WTC11 (cell line): ENCODE results near the gene ELAVL1. TPM values are rescaled to one million over a fixed set of nuclear protein-coding genes. Genes with fewer than 3 reads are reported as not detected.

Source experiments
- ATAC-seq: fragments of 200-7000 bp; cut with Tn5 transposase; 2 replicates; pipeline ENCODE4 v1.10.0; 2021; ENCODE audit warnings: mild to moderate bottlenecking, moderate library complexity
- CTCF ChIA-PET: fragments of 300-600 bp; sonication (Branson Sonifier 250); formaldehyde crosslinking; loops from one replicate; lab custom pipeline; 2021; ENCODE audit warnings: antibody characterized with exemption; lab: Charles Lee
- POLR2A ChIA-PET: fragments of 350-600 bp; sonication (Branson Sonifier 250); formaldehyde crosslinking; loops from one replicate; lab custom pipeline; 2021; ENCODE audit warnings: antibody characterized with exemption; lab: Charles Lee
- DNase-seq: peaks from one replicate; pipeline ENCODE4 v3.0.0; 2021; ENCODE audit warnings: low spot score
- H3K27ac Mint-ChIP-seq: 2 replicates; pipeline ENCODE4 v1.8.0; 2021; ENCODE audit warnings: mixed read lengths
- H3K27me3 Mint-ChIP-seq: 2 replicates; pipeline ENCODE4 v1.8.0; 2021; ENCODE audit warnings: low read depth, mild to moderate bottlenecking, moderate library complexity, mixed read lengths
- H3K36me3 Mint-ChIP-seq: 2 replicates; pipeline ENCODE4 v1.8.0; 2021; ENCODE audit warnings: mixed read lengths
- H3K4me1 Mint-ChIP-seq: 2 replicates; pipeline ENCODE4 v1.8.0; 2022; ENCODE audit warnings: mixed read lengths
- H3K4me3 Mint-ChIP-seq: 2 replicates; pipeline ENCODE4 v1.8.0; 2021; ENCODE audit warnings: mild to moderate bottlenecking, moderate library complexity, mixed read lengths
- H3K9me3 Mint-ChIP-seq: 2 replicates; pipeline ENCODE4 v1.8.0; 2021; ENCODE audit warnings: mixed read lengths
- HMGA2 ChIP-seq: fragments of 250-450 bp; sonication (Bioruptor Pico); IDR thresholded peaks from 2 replicates; pipeline ENCODE4 v1.4.0; 2021; ENCODE audit warnings: mild to moderate bottlenecking, moderate library complexity
- NR3C1 ChIP-seq: sonication (generic); formaldehyde crosslinking; conservative IDR thresholded peaks from 2 replicates; pipeline ENCODE4 v1.8.1; 2023; ENCODE audit warnings: low read depth, mild to moderate bottlenecking, missing genetic modification reagents
- RELA ChIP-seq: sonication (generic); formaldehyde crosslinking; IDR thresholded peaks from 2 replicates; pipeline ENCODE4 v1.8.1; 2022; ENCODE audit warnings: missing genetic modification reagents, mild to moderate bottlenecking, borderline replicate concordance
- TCF7 ChIP-seq: sonication (generic); formaldehyde crosslinking; IDR thresholded peaks from 2 replicates; pipeline ENCODE4 v1.8.0; 2022; ENCODE audit warnings: mild to moderate bottlenecking, low read depth, missing genetic modification reagents, moderate library complexity
- TEAD1 ChIP-seq: sonication (generic); formaldehyde crosslinking; IDR thresholded peaks from 2 replicates; pipeline ENCODE4 v1.8.0; 2022; ENCODE audit warnings: mild to moderate bottlenecking, missing genetic modification reagents
- TEAD4 ChIP-seq: sonication (generic); formaldehyde crosslinking; IDR thresholded peaks from 2 replicates; pipeline ENCODE4 v1.8.0; 2022; ENCODE audit warnings: mild to moderate bottlenecking, missing genetic modification reagents
- ZNF219 ChIP-seq: sonication (generic); formaldehyde crosslinking; IDR thresholded peaks from 2 replicates; pipeline ENCODE4 v1.8.0; 2023; ENCODE audit warnings: missing genetic modification reagents, mild to moderate bottlenecking, borderline replicate concordance
- total RNA-seq: library from RNA; stranded (reverse); gene quantifications from 3 replicates; pipeline ENCODE4 v1.2.3, GENCODE V29; 2021
- TF ChIP-seq, protein P1 (sequence below): sonication (generic); formaldehyde crosslinking; IDR thresholded peaks from 2 replicates; pipeline ENCODE4 v1.8.1; 2023; ENCODE audit warnings: mild to moderate bottlenecking, missing genetic modification reagents
- TF ChIP-seq, protein P2 (sequence below): fragments of 250-450 bp; sonication (Bioruptor Pico); IDR thresholded peaks from 2 replicates; pipeline ENCODE4 v1.9.0; 2021; ENCODE audit warnings: moderate library complexity, mild to moderate bottlenecking, inconsistent platforms, borderline replicate concordance
- TF ChIP-seq, protein P3 (sequence below): sonication (generic); formaldehyde crosslinking; conservative IDR thresholded peaks from 2 replicates; pipeline ENCODE4 v1.8.1; 2022; ENCODE audit warnings: mild to moderate bottlenecking, missing genetic modification reagents
- TF ChIP-seq, protein P4 (sequence below): sonication (generic); formaldehyde crosslinking; IDR thresholded peaks from 2 replicates; pipeline ENCODE4 v1.8.1; 2023; ENCODE audit warnings: mild to moderate bottlenecking, missing genetic modification reagents, moderate library complexity
- TF ChIP-seq, protein P5 (sequence below): sonication (generic); formaldehyde crosslinking; IDR thresholded peaks from 2 replicates; pipeline ENCODE4 v1.8.1; 2023; ENCODE audit warnings: mild to moderate bottlenecking, missing genetic modification reagents, borderline replicate concordance
- TF ChIP-seq, protein P6 (sequence below): sonication (generic); formaldehyde crosslinking; IDR thresholded peaks from 2 replicates; pipeline ENCODE4 v1.8.0; 2022; ENCODE audit warnings: missing genetic modification reagents
- TF ChIP-seq, protein P7 (sequence below): fragments of 250-450 bp; sonication (Bioruptor Pico); IDR thresholded peaks from 2 replicates; pipeline ENCODE4 v1.9.0; 2021; ENCODE audit warnings: mild to moderate bottlenecking
- TF ChIP-seq, protein P8 (sequence below): sonication (generic); formaldehyde crosslinking; IDR thresholded peaks from 2 replicates; pipeline ENCODE4 v1.8.0; 2023; ENCODE audit warnings: mild to moderate bottlenecking, missing genetic modification reagents

ELAVL1 gene
- total RNA-seq, 1 experiment from 2014 or later, result 160 TPM

DNA sequence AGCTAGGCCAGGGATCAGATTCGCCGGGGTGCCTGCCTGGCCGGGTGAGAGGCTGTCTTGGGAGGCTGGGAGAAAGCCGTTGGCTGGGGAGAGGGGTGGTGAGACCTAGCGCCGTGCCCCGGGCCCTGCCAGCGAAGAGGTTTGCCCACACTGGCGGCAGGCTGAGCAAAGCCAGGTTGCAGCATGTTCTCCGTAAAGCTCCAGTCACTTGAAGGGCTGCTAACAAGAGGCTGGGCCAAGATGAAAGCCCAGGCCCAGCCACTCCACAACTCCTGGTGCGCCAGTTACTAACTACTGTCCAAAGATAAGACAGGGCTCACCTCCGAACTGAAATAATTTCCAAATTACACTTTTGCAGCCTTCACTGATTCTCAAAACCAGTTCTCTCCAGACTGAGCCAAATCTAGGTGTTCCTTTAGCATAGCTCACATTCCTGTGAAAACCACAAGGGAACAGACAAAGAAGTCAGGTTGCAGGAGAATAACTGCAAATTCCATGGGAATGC, 16.3 kb downstream of the ELAVL1 start (continued):
- TF ChIP-seq, protein P1, sequence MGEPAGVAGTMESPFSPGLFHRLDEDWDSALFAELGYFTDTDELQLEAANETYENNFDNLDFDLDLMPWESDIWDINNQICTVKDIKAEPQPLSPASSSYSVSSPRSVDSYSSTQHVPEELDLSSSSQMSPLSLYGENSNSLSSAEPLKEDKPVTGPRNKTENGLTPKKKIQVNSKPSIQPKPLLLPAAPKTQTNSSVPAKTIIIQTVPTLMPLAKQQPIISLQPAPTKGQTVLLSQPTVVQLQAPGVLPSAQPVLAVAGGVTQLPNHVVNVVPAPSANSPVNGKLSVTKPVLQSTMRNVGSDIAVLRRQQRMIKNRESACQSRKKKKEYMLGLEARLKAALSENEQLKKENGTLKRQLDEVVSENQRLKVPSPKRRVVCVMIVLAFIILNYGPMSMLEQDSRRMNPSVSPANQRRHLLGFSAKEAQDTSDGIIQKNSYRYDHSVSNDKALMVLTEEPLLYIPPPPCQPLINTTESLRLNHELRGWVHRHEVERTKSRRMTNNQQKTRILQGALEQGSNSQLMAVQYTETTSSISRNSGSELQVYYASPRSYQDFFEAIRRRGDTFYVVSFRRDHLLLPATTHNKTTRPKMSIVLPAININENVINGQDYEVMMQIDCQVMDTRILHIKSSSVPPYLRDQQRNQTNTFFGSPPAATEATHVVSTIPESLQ (CRISPR knock-in tag), result no peak
- TF ChIP-seq, protein P2, sequence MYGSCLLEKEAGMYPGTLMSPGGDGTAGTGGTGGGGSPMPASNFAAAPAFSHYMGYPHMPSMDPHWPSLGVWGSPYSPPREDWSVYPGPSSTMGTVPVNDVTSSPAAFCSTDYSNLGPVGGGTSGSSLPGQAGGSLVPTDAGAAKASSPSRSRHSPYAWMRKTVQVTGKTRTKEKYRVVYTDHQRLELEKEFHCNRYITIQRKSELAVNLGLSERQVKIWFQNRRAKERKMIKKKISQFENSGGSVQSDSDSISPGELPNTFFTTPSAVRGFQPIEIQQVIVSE (CRISPR knock-in tag), result no peak
- TF ChIP-seq RELA (CRISPR knock-in tag), result no peak
- no peak for TF ChIP-seq HMGA2 (CRISPR knock-in tag)
- TF ChIP-seq, protein P3, sequence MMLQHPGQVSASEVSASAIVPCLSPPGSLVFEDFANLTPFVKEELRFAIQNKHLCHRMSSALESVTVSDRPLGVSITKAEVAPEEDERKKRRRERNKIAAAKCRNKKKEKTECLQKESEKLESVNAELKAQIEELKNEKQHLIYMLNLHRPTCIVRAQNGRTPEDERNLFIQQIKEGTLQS (CRISPR knock-in tag), result no peak
- no peak for TF ChIP-seq TEAD1 (CRISPR knock-in tag)
- TF ChIP-seq, protein P4, sequence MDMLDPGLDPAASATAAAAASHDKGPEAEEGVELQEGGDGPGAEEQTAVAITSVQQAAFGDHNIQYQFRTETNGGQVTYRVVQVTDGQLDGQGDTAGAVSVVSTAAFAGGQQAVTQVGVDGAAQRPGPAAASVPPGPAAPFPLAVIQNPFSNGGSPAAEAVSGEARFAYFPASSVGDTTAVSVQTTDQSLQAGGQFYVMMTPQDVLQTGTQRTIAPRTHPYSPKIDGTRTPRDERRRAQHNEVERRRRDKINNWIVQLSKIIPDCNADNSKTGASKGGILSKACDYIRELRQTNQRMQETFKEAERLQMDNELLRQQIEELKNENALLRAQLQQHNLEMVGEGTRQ (CRISPR knock-in tag), result no peak
- no peak for TF ChIP-seq ZNF219 (CRISPR knock-in tag)
- TF ChIP-seq, protein P5, sequence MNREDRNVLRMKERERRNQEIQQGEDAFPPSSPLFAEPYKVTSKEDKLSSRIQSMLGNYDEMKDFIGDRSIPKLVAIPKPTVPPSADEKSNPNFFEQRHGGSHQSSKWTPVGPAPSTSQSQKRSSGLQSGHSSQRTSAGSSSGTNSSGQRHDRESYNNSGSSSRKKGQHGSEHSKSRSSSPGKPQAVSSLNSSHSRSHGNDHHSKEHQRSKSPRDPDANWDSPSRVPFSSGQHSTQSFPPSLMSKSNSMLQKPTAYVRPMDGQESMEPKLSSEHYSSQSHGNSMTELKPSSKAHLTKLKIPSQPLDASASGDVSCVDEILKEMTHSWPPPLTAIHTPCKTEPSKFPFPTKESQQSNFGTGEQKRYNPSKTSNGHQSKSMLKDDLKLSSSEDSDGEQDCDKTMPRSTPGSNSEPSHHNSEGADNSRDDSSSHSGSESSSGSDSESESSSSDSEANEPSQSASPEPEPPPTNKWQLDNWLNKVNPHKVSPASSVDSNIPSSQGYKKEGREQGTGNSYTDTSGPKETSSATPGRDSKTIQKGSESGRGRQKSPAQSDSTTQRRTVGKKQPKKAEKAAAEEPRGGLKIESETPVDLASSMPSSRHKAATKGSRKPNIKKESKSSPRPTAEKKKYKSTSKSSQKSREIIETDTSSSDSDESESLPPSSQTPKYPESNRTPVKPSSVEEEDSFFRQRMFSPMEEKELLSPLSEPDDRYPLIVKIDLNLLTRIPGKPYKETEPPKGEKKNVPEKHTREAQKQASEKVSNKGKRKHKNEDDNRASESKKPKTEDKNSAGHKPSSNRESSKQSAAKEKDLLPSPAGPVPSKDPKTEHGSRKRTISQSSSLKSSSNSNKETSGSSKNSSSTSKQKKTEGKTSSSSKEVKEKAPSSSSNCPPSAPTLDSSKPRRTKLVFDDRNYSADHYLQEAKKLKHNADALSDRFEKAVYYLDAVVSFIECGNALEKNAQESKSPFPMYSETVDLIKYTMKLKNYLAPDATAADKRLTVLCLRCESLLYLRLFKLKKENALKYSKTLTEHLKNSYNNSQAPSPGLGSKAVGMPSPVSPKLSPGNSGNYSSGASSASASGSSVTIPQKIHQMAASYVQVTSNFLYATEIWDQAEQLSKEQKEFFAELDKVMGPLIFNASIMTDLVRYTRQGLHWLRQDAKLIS (CRISPR knock-in tag), result no peak
- TF ChIP-seq, protein P6, sequence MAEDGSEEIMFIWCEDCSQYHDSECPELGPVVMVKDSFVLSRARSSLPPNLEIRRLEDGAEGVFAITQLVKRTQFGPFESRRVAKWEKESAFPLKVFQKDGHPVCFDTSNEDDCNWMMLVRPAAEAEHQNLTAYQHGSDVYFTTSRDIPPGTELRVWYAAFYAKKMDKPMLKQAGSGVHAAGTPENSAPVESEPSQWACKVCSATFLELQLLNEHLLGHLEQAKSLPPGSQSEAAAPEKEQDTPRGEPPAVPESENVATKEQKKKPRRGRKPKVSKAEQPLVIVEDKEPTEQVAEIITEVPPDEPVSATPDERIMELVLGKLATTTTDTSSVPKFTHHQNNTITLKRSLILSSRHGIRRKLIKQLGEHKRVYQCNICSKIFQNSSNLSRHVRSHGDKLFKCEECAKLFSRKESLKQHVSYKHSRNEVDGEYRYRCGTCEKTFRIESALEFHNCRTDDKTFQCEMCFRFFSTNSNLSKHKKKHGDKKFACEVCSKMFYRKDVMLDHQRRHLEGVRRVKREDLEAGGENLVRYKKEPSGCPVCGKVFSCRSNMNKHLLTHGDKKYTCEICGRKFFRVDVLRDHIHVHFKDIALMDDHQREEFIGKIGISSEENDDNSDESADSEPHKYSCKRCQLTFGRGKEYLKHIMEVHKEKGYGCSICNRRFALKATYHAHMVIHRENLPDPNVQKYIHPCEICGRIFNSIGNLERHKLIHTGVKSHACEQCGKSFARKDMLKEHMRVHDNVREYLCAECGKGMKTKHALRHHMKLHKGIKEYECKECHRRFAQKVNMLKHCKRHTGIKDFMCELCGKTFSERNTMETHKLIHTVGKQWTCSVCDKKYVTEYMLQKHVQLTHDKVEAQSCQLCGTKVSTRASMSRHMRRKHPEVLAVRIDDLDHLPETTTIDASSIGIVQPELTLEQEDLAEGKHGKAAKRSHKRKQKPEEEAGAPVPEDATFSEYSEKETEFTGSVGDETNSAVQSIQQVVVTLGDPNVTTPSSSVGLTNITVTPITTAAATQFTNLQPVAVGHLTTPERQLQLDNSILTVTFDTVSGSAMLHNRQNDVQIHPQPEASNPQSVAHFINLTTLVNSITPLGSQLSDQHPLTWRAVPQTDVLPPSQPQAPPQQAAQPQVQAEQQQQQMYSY (CRISPR knock-in tag), result no peak
- TF ChIP-seq NR3C1 (CRISPR knock-in tag), result no peak

DNA sequence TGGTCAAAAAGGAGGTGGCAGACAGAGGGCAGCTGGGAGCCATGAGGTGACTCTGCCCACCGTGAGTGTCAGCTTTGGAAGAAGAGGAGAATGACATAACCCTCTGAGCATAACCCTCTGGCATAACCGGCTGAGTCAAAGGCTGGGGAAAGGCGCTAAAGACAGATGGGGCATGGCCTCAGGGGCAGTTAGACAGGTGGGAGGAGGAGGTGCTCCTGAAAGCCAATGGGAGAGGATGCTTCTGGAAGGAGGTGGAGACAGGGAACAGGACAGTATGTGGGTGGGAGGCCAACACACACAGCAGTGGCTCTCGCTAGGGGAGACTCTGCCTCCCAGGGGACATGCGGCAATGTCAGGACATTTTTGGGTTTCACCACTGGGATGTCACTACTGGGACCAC, 17.1 kb downstream of the ELAVL1 start:
- Mint-ChIP-seq H3K27ac (peak overlapping the region; percentile 7), H3K4me3 (no peak overlapping the region), H3K9me3 (no peaks in the 10 kb centered on the region), H3K4me1 (no peaks in the 10 kb centered on the region), H3K36me3 (peaks cover 67% of the 10 kb centered on the region), H3K27me3 (no peaks in the 10 kb centered on the region)
- ChIA-PET POLR2A (no interaction called here), CTCF (interaction anchor here (1.7 kb wide), 1 partner anchor 14 kb away, joined by 5 read pairs; no protein-coding TSS in a partner anchor)
- ATAC-seq (no peak), DNase-seq (no peak)
- TF ChIP-seq, protein P7, sequence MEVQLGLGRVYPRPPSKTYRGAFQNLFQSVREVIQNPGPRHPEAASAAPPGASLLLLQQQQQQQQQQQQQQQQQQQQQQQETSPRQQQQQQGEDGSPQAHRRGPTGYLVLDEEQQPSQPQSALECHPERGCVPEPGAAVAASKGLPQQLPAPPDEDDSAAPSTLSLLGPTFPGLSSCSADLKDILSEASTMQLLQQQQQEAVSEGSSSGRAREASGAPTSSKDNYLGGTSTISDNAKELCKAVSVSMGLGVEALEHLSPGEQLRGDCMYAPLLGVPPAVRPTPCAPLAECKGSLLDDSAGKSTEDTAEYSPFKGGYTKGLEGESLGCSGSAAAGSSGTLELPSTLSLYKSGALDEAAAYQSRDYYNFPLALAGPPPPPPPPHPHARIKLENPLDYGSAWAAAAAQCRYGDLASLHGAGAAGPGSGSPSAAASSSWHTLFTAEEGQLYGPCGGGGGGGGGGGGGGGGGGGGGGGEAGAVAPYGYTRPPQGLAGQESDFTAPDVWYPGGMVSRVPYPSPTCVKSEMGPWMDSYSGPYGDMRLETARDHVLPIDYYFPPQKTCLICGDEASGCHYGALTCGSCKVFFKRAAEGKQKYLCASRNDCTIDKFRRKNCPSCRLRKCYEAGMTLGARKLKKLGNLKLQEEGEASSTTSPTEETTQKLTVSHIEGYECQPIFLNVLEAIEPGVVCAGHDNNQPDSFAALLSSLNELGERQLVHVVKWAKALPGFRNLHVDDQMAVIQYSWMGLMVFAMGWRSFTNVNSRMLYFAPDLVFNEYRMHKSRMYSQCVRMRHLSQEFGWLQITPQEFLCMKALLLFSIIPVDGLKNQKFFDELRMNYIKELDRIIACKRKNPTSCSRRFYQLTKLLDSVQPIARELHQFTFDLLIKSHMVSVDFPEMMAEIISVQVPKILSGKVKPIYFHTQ, result no peak
- no peak for TF ChIP-seq TCF7
- TF ChIP-seq TEAD4 (CRISPR knock-in tag), result no peak
- TF ChIP-seq, protein P2 (CRISPR knock-in tag), result no peak
- TF ChIP-seq, protein P8, sequence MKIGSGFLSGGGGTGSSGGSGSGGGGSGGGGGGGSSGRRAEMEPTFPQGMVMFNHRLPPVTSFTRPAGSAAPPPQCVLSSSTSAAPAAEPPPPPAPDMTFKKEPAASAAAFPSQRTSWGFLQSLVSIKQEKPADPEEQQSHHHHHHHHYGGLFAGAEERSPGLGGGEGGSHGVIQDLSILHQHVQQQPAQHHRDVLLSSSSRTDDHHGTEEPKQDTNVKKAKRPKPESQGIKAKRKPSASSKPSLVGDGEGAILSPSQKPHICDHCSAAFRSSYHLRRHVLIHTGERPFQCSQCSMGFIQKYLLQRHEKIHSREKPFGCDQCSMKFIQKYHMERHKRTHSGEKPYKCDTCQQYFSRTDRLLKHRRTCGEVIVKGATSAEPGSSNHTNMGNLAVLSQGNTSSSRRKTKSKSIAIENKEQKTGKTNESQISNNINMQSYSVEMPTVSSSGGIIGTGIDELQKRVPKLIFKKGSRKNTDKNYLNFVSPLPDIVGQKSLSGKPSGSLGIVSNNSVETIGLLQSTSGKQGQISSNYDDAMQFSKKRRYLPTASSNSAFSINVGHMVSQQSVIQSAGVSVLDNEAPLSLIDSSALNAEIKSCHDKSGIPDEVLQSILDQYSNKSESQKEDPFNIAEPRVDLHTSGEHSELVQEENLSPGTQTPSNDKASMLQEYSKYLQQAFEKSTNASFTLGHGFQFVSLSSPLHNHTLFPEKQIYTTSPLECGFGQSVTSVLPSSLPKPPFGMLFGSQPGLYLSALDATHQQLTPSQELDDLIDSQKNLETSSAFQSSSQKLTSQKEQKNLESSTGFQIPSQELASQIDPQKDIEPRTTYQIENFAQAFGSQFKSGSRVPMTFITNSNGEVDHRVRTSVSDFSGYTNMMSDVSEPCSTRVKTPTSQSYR (CRISPR knock-in tag), result no peak
